Neuronal stem cell (in vitro differentiated cells): ENCODE measurements around the gene INVS.
"Not testable (repeated sequence)": the region's sequence is repeated elsewhere in the genome, so short reads cannot be mapped to it uniquely, and the experiment has no call there.

Experiments used
- DNase-seq: peaks from one replicate; pipeline ENCODE4 v3.0.0-alpha.2; 2013; ENCODE audit warnings: low spot score
- H2AFZ ChIP-seq: one replicate; pipeline ENCODE4 v1.6.1; 2013; ENCODE audit warnings: mild to moderate bottlenecking, low read length, inconsistent platforms
- H2AK5ac ChIP-seq: 2 replicates; pipeline ENCODE4 v1.6.1; 2013; ENCODE audit warnings: low read depth, mild to moderate bottlenecking, inconsistent platforms, low read length, moderate library complexity, mixed read lengths
- H2BK120ac ChIP-seq: 2 replicates; pipeline ENCODE4 v1.6.1; 2013; ENCODE audit warnings: low read depth, mild to moderate bottlenecking, inconsistent platforms, low read length, moderate library complexity, mixed read lengths
- H2BK12ac ChIP-seq: one replicate; pipeline ENCODE4 v1.6.1; 2013; ENCODE audit warnings: low read length, inconsistent platforms
- H2BK15ac ChIP-seq: 2 replicates; pipeline ENCODE4 v1.6.1; 2013; ENCODE audit warnings: mild to moderate bottlenecking, low read length, inconsistent platforms, mixed read lengths
- H2BK5ac ChIP-seq: one replicate; pipeline ENCODE4 v1.6.1; 2013; ENCODE audit warnings: inconsistent platforms, mild to moderate bottlenecking, low read length, moderate library complexity
- H3K14ac ChIP-seq: one replicate; pipeline ENCODE4 v1.6.1; 2013; ENCODE audit warnings: low read length, inconsistent platforms
- H3K18ac ChIP-seq: 2 replicates; pipeline ENCODE4 v1.6.1; 2013; ENCODE audit warnings: low read length, inconsistent platforms
- H3K23ac ChIP-seq: 2 replicates; pipeline ENCODE4 v1.6.1; 2013; ENCODE audit warnings: low read depth, mild to moderate bottlenecking, mixed read lengths, low read length, inconsistent platforms; ENCODE audit not compliant: poor library complexity
- H3K27ac ChIP-seq: replicated peaks from 3 replicates; pipeline ENCODE4 v1.5.1; 2013; ENCODE audit warnings: low read length, inconsistent platforms
- H3K27me3 ChIP-seq, 3 experiments: 2 replicates each; pipeline ENCODE4 v1.6.1; 2013; ENCODE audit warnings: low read length in 3 of 3, mild to moderate bottlenecking in 2 of 3, inconsistent platforms in 1 of 3, low read depth in 1 of 3, mixed read lengths in 1 of 3, moderate library complexity in 1 of 3; ENCODE audit not compliant: control insufficient read depth in 3 of 3, insufficient read depth in 3 of 3
- H3K36me3 ChIP-seq, 2 donors: replicated peaks in 1 of 2; 2 replicates each; pipeline ENCODE4 v1.6.1; 2013; ENCODE audit warnings: low read length in 2 of 2; ENCODE audit not compliant: control insufficient read depth in 2 of 2, insufficient read depth in 2 of 2
- H3K4ac ChIP-seq: 2 replicates; pipeline ENCODE4 v1.6.1; 2013; ENCODE audit warnings: inconsistent platforms, mild to moderate bottlenecking, low read length, moderate library complexity
- H3K4me1 ChIP-seq, 2 donors: 1 replicate in 1 of 2; 2 replicates in 1 of 2; pipeline ENCODE4 v1.6.1; 2013; ENCODE audit warnings: low read length in 2 of 2, low read depth in 1 of 2; ENCODE audit not compliant: control insufficient read depth in 2 of 2, insufficient read depth in 1 of 2
- H3K4me2 ChIP-seq: one replicate; pipeline ENCODE4 v1.6.1; 2013; ENCODE audit warnings: mild to moderate bottlenecking, low read length, inconsistent platforms; ENCODE audit not compliant: insufficient read depth, poor library complexity, severe bottlenecking
- H3K4me3 ChIP-seq, 2 donors: 2 replicates each; pipeline ENCODE4 v1.5.1; 2013; ENCODE audit warnings: low read length in 2 of 2, mild to moderate bottlenecking in 2 of 2, inconsistent platforms in 1 of 2, moderate library complexity in 1 of 2
- H3K79me1 ChIP-seq: one replicate; pipeline ENCODE4 v1.6.1; 2013; ENCODE audit warnings: low read depth, mild to moderate bottlenecking, inconsistent platforms, low read length, moderate library complexity
- H3K9ac ChIP-seq: one replicate; pipeline ENCODE4 v1.6.1; 2013; ENCODE audit warnings: mild to moderate bottlenecking, low read depth, low read length, inconsistent platforms; ENCODE audit not compliant: poor library complexity
- H3K9me3 ChIP-seq, 2 donors: replicated peaks in 1 of 2; 2 replicates each; pipeline versions ENCODE3 to v1.6.1; 2013; ENCODE audit warnings: low read length in 2 of 2, mild to moderate bottlenecking in 2 of 2, inconsistent platforms in 1 of 2, low read depth in 1 of 2, mixed read lengths in 1 of 2, moderate library complexity in 1 of 2; ENCODE audit not compliant: control insufficient read depth in 2 of 2, insufficient read depth in 1 of 2
- H4K8ac ChIP-seq: one replicate; pipeline ENCODE4 v1.6.1; 2013; ENCODE audit warnings: low read depth, mild to moderate bottlenecking, inconsistent platforms, low read length, moderate library complexity
- H4K91ac ChIP-seq: one replicate; pipeline ENCODE4 v1.6.1; 2013; ENCODE audit warnings: low read length, low read depth, mild to moderate bottlenecking, inconsistent platforms; ENCODE audit not compliant: poor library complexity
- WGBS, 2 donors: extraction: QIAGEN DNeasy Blood & Tissue Kit; methylation state at CpG; one replicate each; pipeline ENCODE4 v1.1.7; 2013; ENCODE audit warnings: missing lambda C conversion rate in 2 of 2, mixed read lengths in 1 of 2; ENCODE audit not compliant: insufficient read length in 2 of 2, insufficient replicate concordance in 1 of 2; ENCODE audit errors: extremely low coverage in 2 of 2; 5-methylcytosine and 5-hydroxymethylcytosine counted together

The INVS gene

GRCh38 chr9:100131875-100132430 is 32.9 kb downstream of the INVS start:
- Histone ChIP-seq H4K91ac (no peak overlapping the region), H3K4me1 (no peaks in the 10 kb centered on the region), H3K14ac (no peak overlapping the region), H2BK5ac (no peak overlapping the region), H3K79me1 (no peaks in the 10 kb centered on the region), H4K8ac (no peak overlapping the region), H2AK5ac (no peak overlapping the region), H3K27ac (no peak overlapping the region), H2BK120ac (no peak overlapping the region), H3K18ac (no peak overlapping the region), H3K27me3 (no peaks in the 10 kb centered on the region), H2AFZ (no peak overlapping the region), H3K23ac (no peak overlapping the region), H3K9me3 (no peaks in the 10 kb centered on the region), H2BK12ac (no peak overlapping the region), H2BK15ac (no peak overlapping the region), H3K4ac (no peak overlapping the region), H3K4me2 (no peak overlapping the region), H3K9ac (no peak overlapping the region), H3K4me3 (no peak overlapping the region), H3K36me3 (peaks cover 0 to 48% of the 10 kb centered on the region in 2 donors)
- no CpG with 5 or more reads among the region's 3 CpGs for WGBS, 2 donors
- DNase-seq: no peak

- H4K8ac ChIP-seq: no peak overlapping the region
- no peak overlapping the region for H3K27ac ChIP-seq
- H3K4ac ChIP-seq: no peak overlapping the region
- H3K14ac ChIP-seq: no peak overlapping the region
- no peaks in the 10 kb centered on the region for H3K27me3 ChIP-seq
- H3K9me3 ChIP-seq: no peaks in the 10 kb centered on the region
- no peak overlapping the region for H3K4me3 ChIP-seq
- no CpG with 5 or more reads among the region's 3 CpGs for WGBS, 2 donors
- no peak overlapping the region for H2BK15ac ChIP-seq
- H3K23ac ChIP-seq: no peak overlapping the region
- DNase-seq: no peak
- no peak overlapping the region for H2BK120ac ChIP-seq
- H4K91ac ChIP-seq: no peak overlapping the region
- H3K36me3 ChIP-seq: peaks cover 0 to 33% of the 10 kb centered on the region in 2 donors
- H2BK5ac ChIP-seq: no peak overlapping the region
- no peak overlapping the region for H2BK12ac ChIP-seq
- peaks cover 0 to under 1% of the 10 kb centered on the region in 2 donors for H3K4me1 ChIP-seq
- no peak overlapping the region for H2AK5ac ChIP-seq
- no peak overlapping the region for H3K18ac ChIP-seq
- H3K4me2 ChIP-seq: no peak overlapping the region
- no peaks in the 10 kb centered on the region for H3K79me1 ChIP-seq
- no peak overlapping the region for H3K9ac ChIP-seq
- H2AFZ ChIP-seq: no peak overlapping the region
Observed at GRCh38 chr9:100134731-100135130, 35.7 kb downstream of the INVS start.

- not testable (repeated sequence) for DNase-seq, H3K18ac ChIP-seq, H3K14ac ChIP-seq, H2BK15ac ChIP-seq, H3K9ac ChIP-seq, H4K8ac ChIP-seq, H3K27ac ChIP-seq, H3K4me2 ChIP-seq, H3K4me1 ChIP-seq, H3K79me1 ChIP-seq, H3K4me3 ChIP-seq, H2BK120ac ChIP-seq, H2AK5ac ChIP-seq, H2BK5ac ChIP-seq, H3K9me3 ChIP-seq, H4K91ac ChIP-seq, H3K4ac ChIP-seq, H2BK12ac ChIP-seq, H3K27me3 ChIP-seq, H3K23ac ChIP-seq, H2AFZ ChIP-seq
- peaks cover 0 to 20% of the 10 kb centered on the region in 2 donors for H3K36me3 ChIP-seq
- no CpG with 5 or more reads among the region's 5 CpGs for WGBS, 2 donors
Observed at GRCh38 chr9:100136799-100137198, 37.8 kb downstream of the INVS start.

- not testable (repeated sequence) for H4K91ac ChIP-seq, H2BK12ac ChIP-seq, H3K9ac ChIP-seq, H3K27me3 ChIP-seq, H3K18ac ChIP-seq, H2AK5ac ChIP-seq, H3K4ac ChIP-seq, H3K9me3 ChIP-seq, H2BK120ac ChIP-seq, H3K4me3 ChIP-seq, H3K27ac ChIP-seq, H3K79me1 ChIP-seq, H3K4me1 ChIP-seq, H2AFZ ChIP-seq, H3K14ac ChIP-seq, H2BK15ac ChIP-seq, H3K36me3 ChIP-seq, H2BK5ac ChIP-seq, DNase-seq, H4K8ac ChIP-seq, H3K23ac ChIP-seq, H3K4me2 ChIP-seq
- WGBS, 2 donors: 100% methylated on average over 3 of the region's 6 CpGs; no CpG with 5 or more reads in 1 of the 2 donors
Observed at GRCh38 chr9:100140303-100140702, 41.3 kb downstream of the INVS start.
